Limb (tissue), 2 donors: ENCODE data around the gene OR2A42.
"Not testable (repeated sequence)": the region's sequence is repeated elsewhere in the genome, so short reads cannot be mapped to it uniquely, and the experiment has no call there.

Experiments
- DNase-seq, 2 donors: peaks; one replicate each; pipeline ENCODE4 v3.0.0-alpha.2; 2016; ENCODE audit errors: extremely low spot score in 2 of 2

OR2A42 gene, protein sequence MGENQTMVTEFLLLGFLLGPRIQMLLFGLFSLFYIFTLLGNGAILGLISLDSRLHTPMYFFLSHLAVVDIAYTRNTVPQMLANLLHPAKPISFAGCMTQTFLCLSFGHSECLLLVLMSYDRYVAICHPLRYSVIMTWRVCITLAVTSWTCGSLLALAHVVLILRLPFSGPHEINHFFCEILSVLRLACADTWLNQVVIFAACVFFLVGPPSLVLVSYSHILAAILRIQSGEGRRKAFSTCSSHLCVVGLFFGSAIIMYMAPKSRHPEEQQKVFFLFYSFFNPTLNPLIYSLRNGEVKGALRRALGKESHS

DNA sequence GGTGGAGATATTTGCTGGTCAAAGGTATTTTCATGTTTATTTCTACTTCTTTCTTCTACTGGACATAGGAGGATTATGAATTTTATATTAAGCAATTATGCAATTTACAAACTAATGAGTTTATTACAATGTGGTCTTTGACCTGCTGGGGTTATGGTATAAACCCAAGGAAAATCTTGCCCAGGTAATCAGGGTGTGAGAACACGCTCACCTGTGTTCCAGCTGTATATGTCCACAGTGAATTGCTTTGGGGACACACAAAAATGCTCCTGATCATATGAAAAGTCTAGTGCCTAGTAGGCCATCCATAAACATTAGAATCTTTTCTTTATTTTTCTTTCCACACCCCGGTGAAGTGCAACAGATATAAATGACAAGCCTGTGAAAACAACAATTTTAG, at the start of gene OR2A42:
TSS of gene OR2A42 (minus strand) at position 241 of the 400 bp plus-strand sequence. CDS start 6,762 bp downstream, outside the sequence.
- not testable (repeated sequence) for DNase-seq

DNA sequence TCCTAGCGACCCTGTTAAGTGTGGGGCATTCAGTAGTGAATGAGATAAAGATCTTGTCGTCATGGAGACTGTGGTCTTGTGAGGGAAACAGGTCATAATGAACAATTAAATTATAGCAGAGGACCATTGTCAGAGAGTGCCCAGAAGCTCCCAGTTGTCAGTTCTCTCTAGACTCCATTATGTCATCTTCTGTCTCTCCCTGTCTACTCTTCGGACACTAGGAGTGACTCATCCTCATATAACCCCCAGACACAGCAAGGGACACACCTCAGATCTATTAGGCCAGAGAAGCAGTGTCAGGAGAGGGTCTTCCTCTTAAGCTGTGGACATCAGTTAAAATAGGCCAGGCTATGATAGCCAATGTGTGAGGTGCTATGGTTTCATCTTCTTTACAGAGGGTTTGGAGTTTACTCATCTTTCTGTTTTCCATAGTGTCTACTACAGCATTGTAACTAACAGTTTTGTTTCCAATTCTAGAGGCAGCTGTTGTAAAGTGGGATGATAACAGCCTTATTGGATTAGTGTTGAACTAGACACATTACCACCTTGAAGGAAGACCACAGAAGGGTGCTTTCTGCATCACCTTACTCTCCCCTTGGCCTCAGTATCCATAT, 47.9 kb upstream of the OR2A42 start:
- DNase-seq: not testable (repeated sequence)

DNA sequence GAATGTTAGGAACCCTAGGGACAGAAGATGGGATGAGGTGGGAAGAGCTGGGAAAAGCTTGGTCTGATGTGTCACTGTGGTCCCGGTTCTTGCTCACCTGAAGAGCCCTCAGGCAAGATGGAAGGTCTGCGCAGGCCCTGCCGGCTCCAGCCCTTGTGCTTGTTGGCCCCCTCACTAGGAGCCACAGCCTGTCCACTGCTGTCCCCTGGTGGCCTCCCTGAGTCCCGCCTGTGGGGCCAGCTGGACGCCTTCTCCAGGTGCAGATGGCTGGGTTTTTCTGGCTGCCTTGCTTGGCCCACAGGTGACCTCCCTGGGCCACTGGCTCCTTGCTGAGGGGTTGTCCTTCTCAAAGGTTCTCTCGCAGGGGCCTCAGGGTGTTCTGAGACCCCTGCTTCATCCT, 44.3 kb upstream of the OR2A42 start:
- DNase-seq: not testable (repeated sequence)

GRCh38 chr7:144282490-144282889, 43.1 kb upstream of the OR2A42 start:
- not testable (repeated sequence) for DNase-seq

- not testable (repeated sequence) for DNase-seq
Observed at GRCh38 chr7:144281981-144282380, 42.6 kb upstream of the OR2A42 start.

DNA sequence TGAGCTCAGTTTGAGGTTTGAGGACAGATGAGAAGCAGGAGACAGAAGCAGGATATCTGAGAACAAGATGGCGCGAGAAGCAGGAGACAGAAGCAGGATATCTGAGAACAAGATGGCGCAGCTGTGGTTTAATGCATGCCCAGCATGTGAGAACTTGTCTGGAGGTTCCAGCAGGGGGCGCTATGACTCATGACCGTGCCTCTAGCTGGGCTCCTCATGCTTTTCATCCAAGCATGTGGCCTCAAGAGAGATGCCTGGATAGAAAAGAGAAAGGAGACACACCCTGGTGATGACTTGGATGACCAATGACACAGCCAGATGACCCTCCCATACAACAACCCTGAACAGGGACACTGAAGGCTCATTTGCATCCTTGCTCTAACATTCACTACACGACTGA, 40.6 kb upstream of the OR2A42 start:
- not testable (repeated sequence) for DNase-seq

DNA sequence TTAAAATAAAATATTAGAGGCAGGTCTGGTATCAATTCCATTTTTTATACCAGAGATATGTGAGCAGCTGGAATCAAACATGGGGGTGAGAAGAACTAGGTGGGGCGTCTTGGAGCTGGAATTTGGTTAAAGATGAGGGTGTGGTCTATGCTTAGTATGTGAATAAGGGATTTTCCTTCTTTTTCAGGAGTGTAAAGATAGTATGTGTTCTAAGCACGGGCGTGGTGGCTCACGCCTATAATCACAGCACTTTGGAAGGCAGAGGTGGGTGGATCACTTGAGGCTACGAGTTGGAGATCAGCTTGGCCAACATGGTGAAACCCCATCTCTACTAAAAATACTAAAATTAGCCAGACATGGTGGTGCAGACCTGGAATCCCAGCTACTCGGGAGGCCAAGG, 35.9 kb upstream of the OR2A42 start:
- not testable (repeated sequence) for DNase-seq

- DNase-seq: not testable (repeated sequence)
Observed at GRCh38 chr7:144269188-144269587, 29.8 kb upstream of the OR2A42 start, which contains the start of gene CTAGE8. Gene CTAGE8 (minus strand): TSS chr7:144269288. CDS start chr7:144269250, 38 bp downstream.

- not testable (repeated sequence) for DNase-seq
Observed at GRCh38 chr7:144264692-144265091, 25.3 kb upstream of the OR2A42 start, which contains the start of gene OR2A7. Gene OR2A7 (minus strand): TSS chr7:144264792. CDS start chr7:144259628, 5,164 bp downstream.

DNA sequence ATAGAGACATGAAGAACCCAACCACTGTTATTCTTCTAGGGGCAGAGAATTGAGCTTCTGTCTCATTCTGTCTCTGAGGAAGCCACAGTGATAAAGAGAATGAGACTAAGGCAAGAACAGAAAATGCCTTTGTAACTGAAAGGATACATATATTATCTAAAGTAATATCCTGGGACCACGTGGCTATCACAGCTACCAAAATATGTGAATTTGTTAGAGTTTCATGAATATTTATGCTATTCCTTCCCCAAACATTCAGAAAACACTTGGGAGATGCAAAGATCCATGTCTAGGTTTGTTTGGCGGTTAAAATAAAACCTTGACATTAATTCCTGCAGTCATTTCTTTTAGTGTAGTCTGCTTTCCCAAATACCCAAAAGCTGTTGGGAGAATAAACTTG, 22.7 kb upstream of the OR2A42 start:
- DNase-seq: not testable (repeated sequence)

GRCh38 chr7:144259067-144259466, 19.7 kb upstream of the OR2A42 start:
- DNase-seq: not testable (repeated sequence)

GRCh38 chr7:144256112-144256511, 16.7 kb upstream of the OR2A42 start:
- DNase-seq: peak in 1 of 2 donors; percentile 0

GRCh38 chr7:144255471-144255897, 16.1 kb upstream of the OR2A42 start:
- peak; percentile 0 to 1 for DNase-seq

DNA sequence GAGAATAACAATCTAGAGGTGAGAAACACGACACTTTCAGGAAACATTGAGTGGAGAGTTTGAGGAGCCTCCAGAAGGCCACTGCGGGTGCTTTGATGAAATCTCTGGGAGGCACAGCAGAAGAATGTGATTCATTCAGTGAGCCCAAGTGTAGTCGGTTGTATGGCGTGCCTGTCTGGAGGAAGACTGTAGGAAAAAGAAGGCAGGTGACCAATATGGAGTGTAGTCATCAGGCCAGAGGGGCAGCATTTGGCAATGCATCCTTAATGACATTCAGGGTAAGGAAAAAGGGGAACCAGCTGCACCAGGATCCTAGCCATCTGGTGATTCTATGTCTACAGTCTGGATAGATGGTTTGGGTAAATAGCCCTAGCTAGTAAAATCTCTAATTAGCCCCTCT, 12.9 kb upstream of the OR2A42 start:
- not testable (repeated sequence) for DNase-seq

GRCh38 chr7:144247674-144248330, 8.4 kb upstream of the OR2A42 start:
- DNase-seq: not testable (repeated sequence)

DNA sequence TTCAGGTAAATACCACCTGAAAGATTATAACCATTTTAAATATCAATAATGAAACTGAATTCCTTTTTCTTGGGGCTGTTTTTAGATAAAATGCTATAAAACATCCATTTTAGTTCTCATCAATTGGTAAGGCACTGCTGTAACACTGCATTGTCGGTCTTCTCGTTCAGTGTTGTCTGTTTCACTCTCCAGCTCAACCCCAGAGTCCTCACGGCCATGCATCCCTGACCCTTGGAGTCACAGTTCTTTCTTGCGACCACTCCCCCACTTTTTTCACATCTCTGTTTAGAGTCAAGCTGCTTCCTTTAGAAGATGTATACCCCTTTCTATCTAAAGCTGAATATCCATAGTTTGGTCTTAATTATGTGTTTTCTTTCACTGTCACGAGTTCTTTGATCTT, 7.6 kb upstream of the OR2A42 start:
- not testable (repeated sequence) for DNase-seq

DNA sequence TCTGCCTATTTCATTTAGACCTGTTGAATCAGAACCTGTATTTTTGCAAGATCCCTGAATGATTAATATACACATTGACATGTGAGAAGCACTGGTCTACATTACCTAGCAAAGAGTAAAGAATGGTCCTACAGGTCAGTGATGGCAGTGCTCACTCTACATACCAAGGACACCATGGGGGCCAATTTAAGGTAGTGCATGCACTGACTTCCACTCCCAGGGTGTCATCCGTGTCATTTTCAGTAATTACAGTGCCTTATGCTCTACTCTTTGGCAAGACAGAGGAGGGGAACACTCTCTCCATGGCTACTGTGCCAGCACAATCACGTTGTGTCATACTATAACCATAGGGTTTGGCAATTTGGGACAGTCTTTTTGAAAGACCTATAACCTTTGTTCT, 6.0 kb upstream of the OR2A42 start:
- not testable (repeated sequence) for DNase-seq

- not testable (repeated sequence) for DNase-seq
Observed at GRCh38 chr7:144238530-144239082, 799 bp downstream of the OR2A42 start.

DNA sequence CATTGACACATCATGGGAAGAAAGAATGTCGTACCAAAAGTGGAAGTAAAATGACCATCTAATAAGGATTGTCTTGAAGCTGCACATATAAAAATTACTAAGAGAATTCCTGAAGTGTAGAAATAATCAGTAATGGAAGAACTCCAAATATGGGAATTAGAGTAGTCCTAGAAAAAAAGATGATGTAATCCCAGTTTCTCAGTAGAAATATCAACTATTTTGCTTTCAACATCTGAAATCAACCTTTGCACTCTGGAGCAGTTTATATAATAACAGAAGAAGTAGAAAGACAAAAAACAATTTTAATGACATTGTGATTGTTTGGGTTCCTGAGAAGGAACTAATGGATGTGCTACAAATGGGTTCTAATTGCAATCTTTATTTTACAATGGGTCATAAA, 6.4 kb downstream of the OR2A42 start:
- DNase-seq: not testable (repeated sequence)

GRCh38 chr7:144231027-144231426, 8.4 kb downstream of the OR2A42 start:
- not testable (repeated sequence) for DNase-seq

GRCh38 chr7:144228810-144229209, 10.6 kb downstream of the OR2A42 start:
- DNase-seq: not testable (repeated sequence)

DNA sequence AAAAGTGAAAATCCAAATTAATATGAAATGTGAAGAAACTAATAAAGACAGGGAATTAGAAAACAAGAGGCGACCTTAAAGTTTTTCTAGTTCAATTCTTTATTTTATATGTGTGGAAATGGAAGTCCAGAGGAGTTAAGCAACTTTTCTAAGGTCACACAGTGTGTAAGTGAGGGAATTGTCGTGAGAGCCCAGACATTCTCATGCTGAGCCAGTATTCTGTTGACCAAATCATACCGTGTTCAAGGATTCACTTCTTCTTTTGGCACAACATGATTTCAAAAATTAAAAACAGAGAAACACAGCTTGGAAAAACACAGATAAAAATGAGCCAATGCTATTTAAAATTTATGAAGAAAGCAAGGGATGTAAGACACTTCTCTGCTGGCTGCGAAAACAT, 12.5 kb downstream of the OR2A42 start:
- peak in 1 of 2 donors; percentile 0 for DNase-seq
